Loucy (cell line): ENCODE results near the gene ACOT6.

Experiments
- CTCF ChIP-seq: fragments of 200-600 bp; sonication (generic); conservative IDR thresholded peaks from 2 replicates; pipeline ENCODE4 v1.5.1; 2014; ENCODE audit warnings: mild to moderate bottlenecking, antibody characterized with exemption, low read length
- EZH2phosphoT487 ChIP-seq: fragments of 200-600 bp; IDR thresholded peaks from 2 replicates; pipeline ENCODE4 v1.6.1; 2018; ENCODE audit warnings: antibody characterized with exemption, mild to moderate bottlenecking, moderate library complexity, borderline replicate concordance

- TF ChIP-seq CTCF: no peak
- no peak for TF ChIP-seq EZH2phosphoT487
Observed at GRCh38 chr14:73634011-73634833, 21.9 kb downstream of the ACOT6 start.
